ENCODE measurements around the gene ZNF786. TPM values are rescaled to one million over a fixed set of nuclear protein-coding genes. Genes with fewer than 3 reads are reported as not detected.
"Not testable (repeated sequence)": the region's sequence is repeated elsewhere in the genome, so short reads cannot be mapped to it uniquely, and the experiment has no call there.

The ZNF786 gene
- total RNA-seq, 4 donors from 2014 or later = 8.3 to 19.1 (median 16.3) TPM

GRCh38 chr7:149103424-149103823 lies 12.9 kb upstream of the ZNF786 start:
- TF ChIP-seq POLR2A (IDR thresholded peaks at IDR 0.05) = no peak
- no peak for TF ChIP-seq CTCF (IDR thresholded peaks at IDR 0.05)
- 91 to 92% methylated on average over 9 of the region's 9 CpGs for WGBS, 2 donors
- no peak overlapping the region for H3K4me3 ChIP-seq (ENCODE audit: low read depth, poor library complexity, severe bottlenecking)
- intact Hi-C loops (cut with DNase I; ENCODE audit: low total_unique reads) = no loop called here
- no peak for DNase-seq (ENCODE audit: low spot score in 2 of 2)

GRCh38 chr7:149102666-149103065 lies 12.1 kb upstream of the ZNF786 start:
- no peak overlapping the region for H3K4me3 ChIP-seq (ENCODE audit: low read depth, poor library complexity, severe bottlenecking)
- no peak for DNase-seq (ENCODE audit: low spot score in 2 of 2)
- 72 to 77% methylated on average over 1 of the region's 1 CpG for WGBS, 2 donors
- intact Hi-C loops (cut with DNase I; ENCODE audit: low total_unique reads) = no loop called here
- no peak for TF ChIP-seq POLR2A (IDR thresholded peaks at IDR 0.05)
- no peak for TF ChIP-seq CTCF (IDR thresholded peaks at IDR 0.05)

GRCh38 chr7:149100821-149101220 lies 10.3 kb upstream of the ZNF786 start:
- 91 to 98% methylated on average over 2 of the region's 2 CpGs for WGBS, 2 donors
- TF ChIP-seq CTCF (IDR thresholded peaks at IDR 0.05) (no peak), POLR2A (IDR thresholded peaks at IDR 0.05) (no peak)
- H3K4me3 ChIP-seq (ENCODE audit: low read depth, poor library complexity, severe bottlenecking) = no peak overlapping the region
- DNase-seq (ENCODE audit: low spot score in 2 of 2) = no peak
- intact Hi-C loops (cut with DNase I; ENCODE audit: low total_unique reads) = no loop called here

GRCh38 chr7:149099058-149099457 lies 8.5 kb upstream of the ZNF786 start:
- no peak for TF ChIP-seq CTCF (IDR thresholded peaks at IDR 0.05)
- TF ChIP-seq POLR2A (IDR thresholded peaks at IDR 0.05) = no peak
- WGBS, 2 donors = 86 to 87% methylated on average over 6 of the region's 6 CpGs
- DNase-seq (ENCODE audit: low spot score in 2 of 2) = no peak
- no peak overlapping the region for H3K4me3 ChIP-seq (ENCODE audit: low read depth, poor library complexity, severe bottlenecking)
- intact Hi-C loops (cut with DNase I; ENCODE audit: low total_unique reads) = loop anchor here (10.0 kb wide), 1 partner anchor 94 kb away; no protein-coding TSS in a partner anchor

GRCh38 chr7:149097088-149097487 lies 6.6 kb upstream of the ZNF786 start:
- H3K4me3 ChIP-seq (ENCODE audit: low read depth, poor library complexity, severe bottlenecking) = no peak overlapping the region
- intact Hi-C loops (cut with DNase I; ENCODE audit: low total_unique reads) = loop anchor here (10.0 kb wide), 1 partner anchor 92 kb away; no protein-coding TSS in a partner anchor
- WGBS, 2 donors = 73 to 81% methylated on average over 4 of the region's 4 CpGs
- no peak for DNase-seq (ENCODE audit: low spot score in 2 of 2)
- TF ChIP-seq CTCF (IDR thresholded peaks at IDR 0.05) (no peak), POLR2A (IDR thresholded peaks at IDR 0.05) (no peak)

GRCh38 chr7:149093228-149093627 lies 2.7 kb upstream of the ZNF786 start:
- 65 to 72% methylated on average over 4 of the region's 4 CpGs for WGBS, 2 donors
- TF ChIP-seq CTCF (IDR thresholded peaks at IDR 0.05) (no peak), POLR2A (IDR thresholded peaks at IDR 0.05) (no peak)
- no peak for DNase-seq (ENCODE audit: low spot score in 2 of 2)
- H3K4me3 ChIP-seq (ENCODE audit: low read depth, poor library complexity, severe bottlenecking) = no peak overlapping the region
- intact Hi-C loops (cut with DNase I; ENCODE audit: low total_unique reads) = loop anchor here (10.0 kb wide), 1 partner anchor 88 kb away; no protein-coding TSS in a partner anchor

- not testable (repeated sequence) for H3K4me3 ChIP-seq (ENCODE audit: low read depth, poor library complexity, severe bottlenecking); DNase-seq (ENCODE audit: low spot score in 2 of 2)
- 95 to 96% methylated on average over 20 of the region's 20 CpGs for WGBS, 2 donors
- intact Hi-C loops (cut with DNase I; ENCODE audit: low total_unique reads) = loop anchor here (10.0 kb wide), 1 partner anchor 87 kb away; no protein-coding TSS in a partner anchor
Measured at GRCh38 chr7:149092244-149092643, 1.7 kb upstream of the ZNF786 start.
